M059J (cell line): ENCODE data around the gene TOMM5. TPM values are rescaled to one million over a fixed set of nuclear protein-coding genes. Genes with fewer than 3 reads are reported as not detected.

Source experiments
- DNase-seq: peaks from one replicate; pipeline ENCODE4 v3.0.0-alpha.2; 2012; ENCODE audit warnings: low read depth
- total RNA-seq: library from RNA; depleted of rRNA; stranded (reverse); fragments of >200 nt; shearing (Covaris generic); gene quantifications from 2 replicates; pipeline ENCODE4 v1.2.3, GENCODE V29; 2014; rRNA removed

Gene TOMM5
- total RNA-seq, 1 experiment from 2014 or later = 320 TPM

GRCh38 chr9:37563806-37564513 is 28.4 kb downstream of the TOMM5 start:
- DNase-seq = no peak

- DNase-seq = no peak
Measured at GRCh38 chr9:37562826-37563225, 29.6 kb downstream of the TOMM5 start.

DNA sequence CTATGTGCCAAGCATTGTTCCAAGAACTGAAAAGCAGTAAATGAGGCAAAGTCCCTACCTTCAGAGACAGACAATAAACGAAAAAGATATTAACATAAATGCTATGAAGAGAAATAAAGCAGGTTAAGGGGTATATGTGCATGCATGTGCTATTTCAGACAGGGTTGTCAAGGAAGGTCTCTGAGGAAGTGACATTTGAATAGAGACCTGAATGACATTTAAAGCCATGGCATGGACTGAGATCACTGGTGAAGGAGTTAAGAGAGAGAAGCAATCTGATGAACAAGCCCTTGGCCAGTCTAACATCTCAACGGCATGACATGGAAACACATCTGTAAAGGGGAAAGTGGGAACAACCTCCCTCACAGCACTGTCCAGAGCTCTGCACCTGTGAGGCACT is 30.7 kb downstream of the TOMM5 start:
- no peak for DNase-seq

DNA sequence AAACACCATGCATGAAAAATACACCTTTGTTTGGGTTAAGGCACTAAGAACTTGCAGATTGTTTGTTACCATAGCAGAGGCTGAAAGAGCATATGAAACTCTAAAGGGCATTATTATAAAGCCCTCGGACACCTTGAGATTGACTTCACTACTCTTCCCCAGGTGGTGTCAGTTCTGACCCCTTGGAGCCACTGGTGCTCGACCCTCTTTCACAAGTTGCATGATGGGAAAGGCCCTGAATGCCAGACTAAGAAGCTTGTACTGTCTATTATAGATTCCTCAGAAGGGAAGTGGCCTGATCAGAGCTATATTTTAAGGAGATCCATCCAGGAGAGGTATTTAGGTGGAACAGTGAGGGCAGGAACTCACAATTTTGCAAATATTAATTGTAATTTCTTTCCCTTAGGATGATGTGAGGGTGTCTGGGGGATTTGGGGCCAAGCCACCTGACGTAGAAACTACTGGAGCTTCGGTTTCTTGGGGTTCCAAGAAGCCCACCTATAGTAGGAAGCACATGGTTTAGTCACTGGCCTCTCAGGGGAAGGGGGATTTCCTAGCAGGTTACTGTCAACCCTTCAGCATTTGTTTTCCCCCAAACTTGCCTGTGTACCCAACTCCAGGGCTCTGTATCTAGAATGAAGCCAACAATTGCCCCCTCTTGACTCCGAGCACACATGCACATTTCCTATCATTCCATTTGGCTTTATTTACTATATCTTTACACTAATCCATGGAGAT is 32.4 kb downstream of the TOMM5 start:
- no peak for DNase-seq

DNA sequence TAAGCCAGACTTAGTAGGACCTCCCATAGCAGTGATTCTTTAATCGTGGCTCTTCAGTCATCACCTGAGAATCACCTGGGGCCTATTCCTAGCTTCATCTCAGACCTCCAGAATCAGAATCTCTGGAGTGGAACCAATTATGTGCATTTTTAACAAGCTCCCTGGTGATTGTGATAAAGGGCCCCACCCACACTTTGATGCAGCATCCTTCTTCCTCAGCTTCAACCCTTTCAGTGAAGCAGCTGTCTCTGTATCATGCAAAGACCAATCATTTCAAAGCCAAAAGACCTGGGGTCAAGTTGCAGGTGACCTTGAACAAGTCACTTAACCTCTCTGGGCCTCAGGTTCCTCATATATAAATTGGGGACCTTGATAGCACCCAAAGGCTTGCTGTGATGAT is 33.3 kb downstream of the TOMM5 start:
- no peak for DNase-seq

GRCh38 chr9:37555786-37556185 is 36.6 kb downstream of the TOMM5 start:
- DNase-seq = no peak

DNA sequence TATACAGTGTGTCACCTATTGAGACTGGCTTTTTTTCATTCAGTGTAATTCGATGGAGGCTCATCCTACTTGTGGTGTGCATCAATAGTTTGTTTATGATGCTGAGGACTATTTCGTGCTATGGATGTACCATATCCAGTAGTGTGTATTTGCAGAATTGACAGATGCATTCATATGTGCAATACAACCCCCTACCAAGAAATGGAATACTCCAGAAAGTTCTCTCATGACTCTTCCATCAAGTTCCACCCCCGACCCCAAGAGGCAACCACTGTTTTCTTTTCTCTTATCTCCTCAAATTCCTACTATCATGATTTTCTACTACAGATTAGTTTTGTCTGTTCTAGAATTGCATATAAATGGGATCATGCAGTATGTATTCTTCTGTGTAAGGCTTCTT is 38.1 kb downstream of the TOMM5 start:
- no peak for DNase-seq

- no peak for DNase-seq
Measured at GRCh38 chr9:37551888-37552287, 40.5 kb downstream of the TOMM5 start.

- DNase-seq = no peak
Measured at GRCh38 chr9:37551468-37551867, 40.9 kb downstream of the TOMM5 start.

GRCh38 chr9:37550781-37551180 is 41.6 kb downstream of the TOMM5 start:
- DNase-seq = peak; percentile 46

- DNase-seq = peak; percentile 38
Measured at GRCh38 chr9:37549527-37549926, 42.9 kb downstream of the TOMM5 start.

DNA sequence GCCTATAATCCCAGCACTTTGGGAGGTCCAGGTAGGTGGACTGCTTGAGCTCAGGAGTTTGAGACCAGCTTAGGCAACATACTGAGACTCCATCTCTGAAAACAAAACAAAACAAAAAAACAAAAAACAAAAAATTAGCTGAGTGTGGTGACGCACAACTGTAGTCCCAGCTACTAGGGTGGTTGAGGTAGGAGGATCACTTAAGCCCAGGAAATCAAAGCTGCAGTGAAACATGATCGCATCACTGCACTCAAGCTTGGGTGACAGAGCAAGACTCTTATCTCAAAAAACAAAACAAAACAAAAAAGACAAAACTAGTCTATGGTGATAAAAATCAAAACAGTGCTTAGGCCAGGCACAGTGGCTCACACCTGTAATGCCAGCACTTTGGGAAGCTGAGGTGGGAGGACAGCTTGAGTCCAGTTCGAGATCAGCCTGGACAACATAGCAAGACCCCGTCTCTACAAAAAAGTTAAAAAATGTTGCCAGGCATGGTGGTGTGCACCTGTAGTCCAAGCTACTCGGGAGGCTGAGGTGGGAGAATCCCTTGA is 45.0 kb downstream of the TOMM5 start:
- DNase-seq = no peak

GRCh38 chr9:37543468-37543867 is 48.9 kb downstream of the TOMM5 start:
- no peak for DNase-seq

DNA sequence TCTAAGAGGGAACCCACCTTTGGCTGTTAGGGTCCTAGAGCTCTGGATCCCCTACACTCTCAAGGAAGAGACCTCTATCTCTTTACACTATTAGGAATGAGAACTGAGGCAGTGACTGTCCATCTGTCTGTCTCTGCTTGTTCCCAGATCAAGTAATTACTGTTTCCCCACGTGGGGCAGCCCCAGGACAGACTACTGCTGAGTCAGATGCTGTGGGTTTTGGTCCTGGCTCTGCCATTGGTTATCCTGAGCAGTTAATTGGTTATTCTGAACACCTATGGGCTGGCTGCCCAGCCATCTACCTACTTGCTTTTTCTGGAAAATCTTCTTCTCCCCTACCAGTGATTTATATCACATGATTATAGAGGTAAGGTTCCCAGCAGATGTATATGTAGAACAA is 49.5 kb downstream of the TOMM5 start:
- peak; percentile 60 for DNase-seq

GRCh38 chr9:37542488-37542887 is 49.9 kb downstream of the TOMM5 start:
- DNase-seq = no peak

- no peak for DNase-seq
Measured at GRCh38 chr9:37541465-37541864, 50.9 kb downstream of the TOMM5 start.

DNA sequence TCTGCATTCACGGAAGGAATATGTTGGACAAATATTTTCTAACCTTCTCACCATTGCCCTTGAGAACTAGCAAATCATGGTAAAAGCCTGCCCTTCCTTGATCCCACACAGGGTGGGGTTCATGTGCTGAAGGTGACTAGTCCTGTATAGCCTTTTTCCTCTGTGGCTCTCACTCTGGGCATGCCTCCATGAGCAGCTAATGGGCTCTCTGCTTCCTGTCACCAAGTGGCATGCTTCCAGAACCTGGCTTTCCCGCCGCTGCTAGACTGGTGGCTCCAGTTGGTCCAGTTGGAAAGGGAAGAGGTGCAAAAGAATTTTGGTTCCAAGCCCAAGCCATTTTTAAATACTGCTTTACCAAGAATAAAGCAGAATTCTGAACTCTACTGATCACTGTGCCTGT is 51.8 kb downstream of the TOMM5 start:
- DNase-seq = peak; percentile 43

DNA sequence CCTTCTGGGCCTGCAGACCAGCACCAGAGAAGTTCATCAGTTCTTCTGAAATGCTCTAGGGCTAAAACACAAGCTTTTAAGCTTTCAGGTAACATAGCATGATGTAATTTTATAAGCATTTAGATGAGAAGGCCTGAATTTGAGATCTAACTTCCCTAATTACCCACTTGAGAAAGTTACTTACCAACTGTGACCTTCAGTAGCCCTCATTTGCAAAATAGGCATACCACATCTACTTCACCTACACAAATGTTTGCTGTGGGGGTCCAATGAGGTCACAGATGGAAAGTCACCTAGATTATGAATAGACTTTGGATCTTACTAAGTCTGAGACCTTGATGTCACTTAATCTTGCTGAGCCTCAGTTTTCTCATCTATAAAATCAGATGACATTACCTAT is 52.8 kb downstream of the TOMM5 start:
- no peak for DNase-seq

Other genes with a start within 250 kb of the TOMM5 start
- gene GRHPR, start 169.9 kb downstream of the TOMM5 start, total RNA-seq = 129 and 133 TPM in 2 replicates
- 14.1 and 17.7 TPM in 2 replicates for gene ZBTB5, start 127.1 kb downstream of the TOMM5 start, total RNA-seq
- 32.8 and 43.0 TPM in 2 replicates for gene POLR1E, start 106.6 kb downstream of the TOMM5 start, total RNA-seq
- 6.2 and 8.4 TPM in 2 replicates for gene FBXO10, start 16.2 kb downstream of the TOMM5 start, total RNA-seq
- not detected in 2 replicates for gene FRMPD1, start 58.4 kb upstream of the TOMM5 start, total RNA-seq
- 1.2 and 3.6 TPM in 2 replicates for gene TRMT10B, start 161.2 kb upstream of the TOMM5 start, total RNA-seq
- 62.8 and 108 TPM in 2 replicates for gene EXOSC3, start 192.5 kb upstream of the TOMM5 start, total RNA-seq
- gene DCAF10, start 208.2 kb upstream of the TOMM5 start, total RNA-seq = 29.3 and 38.5 TPM in 2 replicates